GM18505 (cell line): ENCODE data around the gene GTF2A2.
"Not testable (repeated sequence)": the region's sequence is repeated elsewhere in the genome, so short reads cannot be mapped to it uniquely, and the experiment has no call there.

Source experiments
- ATAC-seq: cut with Tn5 transposase; IDR thresholded peaks from one replicate; pipeline ENCODE4 v1.9.1; 2021; ENCODE audit not compliant: unreplicated experiment
- POLR2A ChIP-seq: IDR thresholded peaks from 4 replicates; pipeline ENCODE4 v1.6.1; 2011; ENCODE audit warnings: borderline replicate concordance; ENCODE audit not compliant: insufficient read depth, insufficient read length; ENCODE audit errors: extremely low read depth

GTF2A2 gene

GRCh38 chr15:59656897-59657634, at the start of gene GTF2A2:
TSS of gene GTF2A2 (minus strand) at chr15:59657515. CDS start at chr15:59652277, 5,238 bp downstream.
- TF ChIP-seq POLR2A: peak; percentile 80
- peak; percentile 99 for ATAC-seq

- TF ChIP-seq POLR2A: no peak
- no peak for ATAC-seq
These were observed 46.9 kb upstream of the GTF2A2 start for GRCh38 chr15:59703979-59704796.

DNA sequence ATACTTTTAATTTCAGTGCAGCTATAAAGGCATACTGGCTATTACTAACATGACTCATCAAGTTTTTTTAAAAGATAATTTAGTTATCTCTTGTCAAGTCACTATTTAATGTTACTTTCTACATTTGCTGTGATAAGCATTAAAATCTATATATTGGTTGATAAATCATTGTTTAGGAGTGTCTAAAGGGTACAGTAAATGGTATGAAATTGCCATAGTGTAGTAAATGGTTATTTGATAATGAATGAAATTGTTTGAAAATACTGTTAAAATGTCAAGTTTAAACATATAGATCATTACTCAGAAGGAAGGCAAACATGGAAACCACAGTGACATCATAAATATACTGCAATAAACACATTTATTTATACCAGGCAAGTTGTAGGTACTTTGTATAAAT, 45.0 kb upstream of the GTF2A2 start:
- no peak for TF ChIP-seq POLR2A
- no peak for ATAC-seq

GRCh38 chr15:59701880-59702279, 44.6 kb upstream of the GTF2A2 start:
- ATAC-seq: no peak
- TF ChIP-seq POLR2A: no peak

- ATAC-seq: no peak
- no peak for TF ChIP-seq POLR2A
These were observed 42.6 kb upstream of the GTF2A2 start for GRCh38 chr15:59699810-59700431.

DNA sequence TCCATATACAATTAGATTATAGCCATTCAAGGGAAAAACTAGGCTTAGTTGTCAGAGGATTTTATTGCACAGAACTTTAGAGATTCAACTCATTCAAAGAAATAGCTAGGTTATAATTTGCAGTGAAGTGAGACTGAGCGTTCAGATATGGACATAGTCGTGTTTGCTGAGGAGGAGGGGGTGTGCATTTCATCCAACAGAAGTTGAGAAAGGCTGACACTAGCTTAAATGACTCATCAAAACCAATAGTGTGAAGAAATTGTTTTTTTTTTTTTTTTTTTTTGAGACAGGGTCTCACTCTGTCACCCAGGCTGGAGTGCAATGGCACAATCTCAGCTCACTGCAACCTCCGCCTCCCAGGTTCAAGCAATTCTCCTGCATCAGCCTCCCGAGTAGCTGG, 40.8 kb upstream of the GTF2A2 start:
- ATAC-seq: not testable (repeated sequence)

- TF ChIP-seq POLR2A: no peak
- no peak for ATAC-seq
These were observed 39.0 kb upstream of the GTF2A2 start for GRCh38 chr15:59696332-59696731.

DNA sequence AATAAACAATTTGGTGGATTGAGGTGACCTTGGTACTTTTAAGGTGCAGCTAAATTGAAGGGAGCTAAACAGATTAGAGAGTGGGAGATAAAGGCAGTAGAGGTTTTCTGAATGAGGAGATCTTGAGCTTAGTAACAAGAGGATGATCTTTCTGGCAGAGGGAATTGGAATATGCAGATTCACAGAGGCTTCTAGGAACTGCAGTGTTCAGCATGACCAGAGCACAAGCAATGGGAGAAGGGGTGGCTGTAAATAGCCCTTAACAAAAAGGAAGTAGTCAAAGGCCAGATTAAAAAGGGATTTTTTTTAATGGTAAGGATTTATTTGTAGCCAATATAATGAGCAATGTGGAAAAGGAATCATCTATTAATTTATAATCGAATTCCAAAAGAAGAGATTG, 37.5 kb upstream of the GTF2A2 start:
- TF ChIP-seq POLR2A: no peak
- no peak for ATAC-seq

GRCh38 chr15:59691194-59691805, 34.0 kb upstream of the GTF2A2 start:
- no peak for TF ChIP-seq POLR2A
- no peak for ATAC-seq

GRCh38 chr15:59689626-59690236, 32.4 kb upstream of the GTF2A2 start:
- no peak for ATAC-seq
- no peak for TF ChIP-seq POLR2A

DNA sequence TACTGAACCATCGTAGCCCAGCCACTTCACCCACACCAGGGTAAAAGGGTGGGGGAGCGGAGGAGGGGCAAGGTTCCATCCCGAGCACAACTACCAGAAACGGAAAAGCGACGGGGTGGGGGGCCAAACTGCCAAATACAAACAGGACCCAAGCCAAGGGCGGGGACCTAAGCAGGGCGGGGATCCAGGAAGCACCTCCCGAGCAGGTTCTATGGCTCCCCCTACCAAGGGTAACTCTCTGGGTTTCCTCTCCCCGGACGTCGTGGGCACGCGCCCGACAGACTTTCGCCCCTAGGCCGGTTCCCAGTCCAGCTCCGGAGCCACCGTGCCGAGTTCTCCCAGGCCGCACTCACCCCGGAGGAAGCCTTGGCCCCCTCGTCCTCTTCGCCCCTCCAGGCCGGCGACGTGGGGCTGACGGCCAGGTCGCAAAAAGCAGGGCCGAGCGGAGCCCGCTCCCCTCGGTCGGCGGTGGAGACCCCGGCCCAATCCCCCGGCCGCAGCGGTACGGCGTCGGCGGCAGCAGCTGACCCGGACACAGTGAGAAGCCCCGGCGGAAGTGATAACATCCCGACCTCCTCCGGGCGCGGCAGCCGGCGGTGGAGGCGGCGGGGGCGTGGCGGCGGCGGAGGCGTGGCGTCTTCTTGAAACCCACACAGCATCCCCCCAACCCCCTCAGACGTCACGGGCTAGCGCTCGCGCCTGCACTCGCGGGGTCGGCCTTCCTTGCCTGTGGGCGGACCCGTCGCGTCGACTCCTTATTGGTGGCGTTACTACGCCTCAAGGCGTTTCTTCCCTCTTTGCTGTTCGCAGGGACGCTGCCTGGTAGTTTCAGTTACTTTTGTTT, 31.7 kb upstream of the GTF2A2 start, which contains the start of gene BNIP2:
Gene BNIP2, minus strand, starts transcription at position 539 of the 844 bp plus-strand sequence. CDS start 6,863 bp downstream, outside the sequence.
- ATAC-seq: peak; percentile 70
- peak; percentile 79 for TF ChIP-seq POLR2A

DNA sequence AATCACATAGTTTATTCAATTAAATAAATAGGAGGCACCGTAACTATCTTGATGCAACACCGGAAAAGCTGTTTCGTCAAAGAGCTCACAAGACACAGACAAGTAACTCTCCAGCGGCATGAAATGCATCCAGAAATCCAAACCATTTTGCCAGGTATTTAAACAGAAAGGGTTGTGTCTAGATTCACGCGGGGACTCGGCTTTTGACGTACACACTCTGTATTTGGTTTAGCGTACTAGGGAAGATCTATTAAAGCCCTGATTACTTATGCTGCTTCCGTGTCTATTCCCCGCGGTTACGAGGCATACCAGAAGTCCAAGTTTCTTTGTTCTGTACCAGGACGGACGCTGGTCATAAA, 31.1 kb upstream of the GTF2A2 start:
- ATAC-seq: no peak
- no peak for TF ChIP-seq POLR2A
